Parathyroid adenoma (tissue), 2 donors: ENCODE measurements around the gene GCC1.

ENCODE experiments used
- H2AFZ ChIP-seq: fragments of 300-600 bp; sonication (generic); one replicate; pipeline ENCODE4 v1.7.0; 2017; ENCODE audit warnings: antibody characterized with exemption, mild to moderate bottlenecking
- H3K27ac ChIP-seq: fragments of 300-600 bp; sonication (generic); one replicate; pipeline ENCODE4 v1.7.0; 2017
- H3K27me3 ChIP-seq: fragments of 300-600 bp; sonication (generic); one replicate; pipeline ENCODE4 v1.7.0; 2017; ENCODE audit warnings: low read length; ENCODE audit not compliant: control insufficient read depth, insufficient read depth
- H3K36me3 ChIP-seq: fragments of 300-600 bp; sonication (generic); one replicate; pipeline ENCODE4 v1.7.0; 2017; ENCODE audit warnings: low read length; ENCODE audit not compliant: control insufficient read depth, insufficient read depth
- H3K4me1 ChIP-seq: fragments of 300-600 bp; sonication (generic); one replicate; pipeline ENCODE4 v1.7.0; 2017; ENCODE audit warnings: control low read depth
- H3K4me2 ChIP-seq: fragments of 300-600 bp; sonication (generic); one replicate; pipeline ENCODE4 v1.7.0; 2017; ENCODE audit warnings: low read length
- H3K4me3 ChIP-seq: fragments of 300-600 bp; sonication (generic); one replicate; pipeline ENCODE4 v1.7.0; 2017; ENCODE audit warnings: low read depth, low read length
- H3K79me2 ChIP-seq: fragments of 300-600 bp; sonication (generic); one replicate; pipeline ENCODE4 v1.7.0; 2017; ENCODE audit warnings: control low read depth
- H3K9ac ChIP-seq: fragments of 300-600 bp; sonication (generic); one replicate; pipeline ENCODE4 v1.7.0; 2017; ENCODE audit warnings: mild to moderate bottlenecking
- H3K9me3 ChIP-seq: fragments of 300-600 bp; sonication (generic); one replicate; pipeline ENCODE4 v1.7.0; 2017; ENCODE audit warnings: low read length; ENCODE audit not compliant: control insufficient read depth
- TF ChIP-seq, protein P1 (sequence below): fragments of 300-600 bp; sonication (generic); IDR thresholded peaks from one replicate; pipeline ENCODE4 v1.7.0; 2017; ENCODE audit warnings: antibody characterized with exemption, mild to moderate bottlenecking
- donor health status: primary hyperparathyroidism.

The GCC1 gene

DNA sequence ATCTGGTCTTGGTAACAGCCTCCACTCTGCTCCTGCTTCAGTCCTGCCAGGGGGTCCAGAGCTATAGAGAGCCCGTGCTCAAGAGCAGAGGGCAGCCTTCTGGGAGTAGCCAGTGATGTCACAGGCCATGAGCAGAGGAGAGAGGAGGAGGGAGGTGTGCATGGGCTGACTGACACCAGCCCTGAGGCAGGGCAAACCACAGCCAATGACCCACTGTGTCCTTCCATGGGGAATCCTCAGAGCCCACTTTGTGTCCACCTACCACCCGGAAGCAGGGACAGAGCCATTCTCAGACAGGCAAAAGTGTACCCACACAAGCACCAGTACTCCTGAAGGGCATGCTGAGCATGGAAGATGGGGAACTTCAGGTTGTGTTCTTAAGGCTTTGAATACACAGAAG, 32.6 kb upstream of the GCC1 start, which contains the start of gene PAX4:
TSS of gene PAX4 (minus strand) at position 101 of the 400 bp plus-strand sequence. CDS start 2,214 bp downstream, outside the sequence.
- H3K4me2 ChIP-seq, result no peak within 1 kb of the TSS
- H3K4me1 ChIP-seq, result no peaks in the 10 kb centered on the region
- H3K4me3 ChIP-seq, result no peak within 1 kb of the TSS
- TF ChIP-seq, protein P1, sequence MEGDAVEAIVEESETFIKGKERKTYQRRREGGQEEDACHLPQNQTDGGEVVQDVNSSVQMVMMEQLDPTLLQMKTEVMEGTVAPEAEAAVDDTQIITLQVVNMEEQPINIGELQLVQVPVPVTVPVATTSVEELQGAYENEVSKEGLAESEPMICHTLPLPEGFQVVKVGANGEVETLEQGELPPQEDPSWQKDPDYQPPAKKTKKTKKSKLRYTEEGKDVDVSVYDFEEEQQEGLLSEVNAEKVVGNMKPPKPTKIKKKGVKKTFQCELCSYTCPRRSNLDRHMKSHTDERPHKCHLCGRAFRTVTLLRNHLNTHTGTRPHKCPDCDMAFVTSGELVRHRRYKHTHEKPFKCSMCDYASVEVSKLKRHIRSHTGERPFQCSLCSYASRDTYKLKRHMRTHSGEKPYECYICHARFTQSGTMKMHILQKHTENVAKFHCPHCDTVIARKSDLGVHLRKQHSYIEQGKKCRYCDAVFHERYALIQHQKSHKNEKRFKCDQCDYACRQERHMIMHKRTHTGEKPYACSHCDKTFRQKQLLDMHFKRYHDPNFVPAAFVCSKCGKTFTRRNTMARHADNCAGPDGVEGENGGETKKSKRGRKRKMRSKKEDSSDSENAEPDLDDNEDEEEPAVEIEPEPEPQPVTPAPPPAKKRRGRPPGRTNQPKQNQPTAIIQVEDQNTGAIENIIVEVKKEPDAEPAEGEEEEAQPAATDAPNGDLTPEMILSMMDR, result no peak
- no peaks in the 10 kb centered on the region for H3K36me3 ChIP-seq
- H3K79me2 ChIP-seq, result no peaks in the 10 kb centered on the region
- no peak within 1 kb of the TSS for H2AFZ ChIP-seq
- H3K27ac ChIP-seq, result no peak within 1 kb of the TSS
- H3K9ac ChIP-seq, result no peak within 1 kb of the TSS
- no peaks in the 10 kb centered on the region for H3K9me3 ChIP-seq
- no peaks in the 10 kb centered on the region for H3K27me3 ChIP-seq

DNA sequence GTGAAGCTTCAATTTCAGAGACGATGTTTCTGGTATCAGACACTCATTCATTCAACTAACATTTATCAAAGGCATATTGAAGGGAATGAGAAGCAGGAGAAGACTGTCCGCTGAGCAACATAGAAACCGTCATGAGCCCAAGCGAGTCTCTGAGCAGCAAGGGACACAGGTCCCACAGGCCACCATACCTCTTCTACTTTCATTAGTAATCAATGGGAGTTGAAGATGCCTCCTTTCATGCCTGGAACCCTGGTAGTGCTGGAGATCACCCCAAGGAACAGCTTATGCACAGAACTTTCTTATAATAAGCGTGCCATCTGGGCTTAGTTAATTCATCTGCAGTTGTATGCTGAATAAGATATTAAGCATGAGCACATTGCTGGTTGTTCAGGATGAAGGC, 31.3 kb upstream of the GCC1 start:
- Histone ChIP-seq H3K4me2 (no peak overlapping the region), H3K79me2 (no peaks in the 10 kb centered on the region), H3K27me3 (no peaks in the 10 kb centered on the region)

DNA sequence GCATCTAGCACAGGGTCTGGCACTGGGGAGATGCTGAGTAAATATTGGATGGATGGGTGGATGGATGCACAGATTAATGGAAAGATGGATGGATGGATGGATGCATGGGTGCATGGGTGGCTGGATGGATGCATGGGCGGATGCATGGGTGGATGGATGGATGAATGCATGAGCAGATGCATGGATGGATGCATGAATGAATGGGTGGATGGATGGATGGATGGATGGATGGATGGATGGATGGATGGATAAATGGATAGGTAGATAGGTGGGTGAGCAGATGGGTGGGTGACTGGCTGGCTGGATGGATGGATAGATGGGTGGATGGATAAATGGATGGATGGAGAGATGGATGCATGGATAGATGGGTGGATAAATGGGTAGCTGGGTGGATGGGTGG, 26.9 kb upstream of the GCC1 start:
- Histone ChIP-seq H3K4me1 (no peaks in the 10 kb centered on the region), H3K9ac (no peak overlapping the region), H3K9me3 (no peaks in the 10 kb centered on the region), H3K27ac (no peak overlapping the region), H3K79me2 (no peaks in the 10 kb centered on the region), H3K36me3 (no peaks in the 10 kb centered on the region), H3K4me3 (no peak overlapping the region), H2AFZ (no peak overlapping the region), H3K27me3 (no peaks in the 10 kb centered on the region), H3K4me2 (no peak overlapping the region)
- TF ChIP-seq, protein P1, result no peak

More for the DNA sequence above, 31.3 kb upstream of the GCC1 start:
- Histone ChIP-seq H3K4me3 (no peak overlapping the region), H3K36me3 (no peaks in the 10 kb centered on the region), H3K4me1 (no peaks in the 10 kb centered on the region), H2AFZ (no peak overlapping the region), H3K9me3 (no peaks in the 10 kb centered on the region), H3K9ac (no peak overlapping the region), H3K27ac (no peak overlapping the region)
- TF ChIP-seq, protein P1, result no peak

DNA sequence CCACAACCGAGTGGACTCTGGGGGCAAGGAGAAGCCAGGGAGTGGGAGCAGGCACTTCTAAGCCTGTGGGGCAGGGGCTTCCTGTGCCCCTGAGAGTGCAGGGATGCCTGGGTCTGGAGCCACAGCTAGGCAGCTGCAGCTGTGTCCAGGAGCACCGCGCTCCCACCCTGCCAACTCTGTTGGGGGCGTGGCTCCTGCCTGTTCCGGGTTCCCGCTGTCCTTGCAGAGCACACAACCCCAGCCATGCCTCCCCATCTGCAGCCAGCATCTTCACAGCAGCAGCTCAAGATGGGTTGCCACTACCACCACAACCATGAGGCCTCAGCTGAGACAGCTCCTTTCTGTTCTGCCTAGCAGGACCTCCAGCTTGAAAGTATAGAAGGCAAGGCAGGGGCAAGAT, 23.9 kb upstream of the GCC1 start:
- no peaks in the 10 kb centered on the region for H3K79me2 ChIP-seq
- H3K4me2 ChIP-seq, result no peak overlapping the region
- H3K9ac ChIP-seq, result no peak overlapping the region
- H3K4me1 ChIP-seq, result no peaks in the 10 kb centered on the region
- H3K9me3 ChIP-seq, result no peaks in the 10 kb centered on the region
- no peak overlapping the region for H3K4me3 ChIP-seq
- no peak overlapping the region for H2AFZ ChIP-seq
- TF ChIP-seq, protein P1, result no peak
- H3K36me3 ChIP-seq, result no peaks in the 10 kb centered on the region
- H3K27me3 ChIP-seq, result no peaks in the 10 kb centered on the region
- no peak overlapping the region for H3K27ac ChIP-seq

DNA sequence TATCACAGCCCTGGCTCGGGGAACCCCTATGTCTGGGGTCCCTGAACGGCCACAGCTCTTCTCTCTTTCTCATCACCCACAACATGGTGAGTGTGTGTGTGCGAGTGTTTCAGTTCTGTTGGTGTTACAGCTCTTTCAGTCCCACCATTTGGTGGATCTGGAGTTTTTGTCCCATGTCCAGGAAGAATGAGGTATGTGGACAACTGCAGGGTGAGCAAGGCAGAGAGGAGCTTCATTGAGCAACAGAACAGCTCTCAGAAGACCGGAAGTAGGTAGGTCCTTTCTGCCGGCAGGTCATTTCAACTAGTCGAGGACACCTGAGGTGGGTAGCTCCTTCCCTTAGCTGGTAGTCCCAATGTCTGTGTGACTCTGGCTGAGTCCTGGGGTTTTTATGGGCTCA, 23.1 kb upstream of the GCC1 start:
- TF ChIP-seq, protein P1, result no peak
- H3K79me2 ChIP-seq, result no peaks in the 10 kb centered on the region
- no peaks in the 10 kb centered on the region for H3K9me3 ChIP-seq
- H3K4me2 ChIP-seq, result no peak overlapping the region
- no peaks in the 10 kb centered on the region for H3K36me3 ChIP-seq
- no peak overlapping the region for H3K9ac ChIP-seq
- H2AFZ ChIP-seq, result no peak overlapping the region
- H3K4me3 ChIP-seq, result no peak overlapping the region
- no peaks in the 10 kb centered on the region for H3K27me3 ChIP-seq
- no peak overlapping the region for H3K27ac ChIP-seq
- no peaks in the 10 kb centered on the region for H3K4me1 ChIP-seq
